Measurements from ENCODE around the gene PLOD1.

DNA sequence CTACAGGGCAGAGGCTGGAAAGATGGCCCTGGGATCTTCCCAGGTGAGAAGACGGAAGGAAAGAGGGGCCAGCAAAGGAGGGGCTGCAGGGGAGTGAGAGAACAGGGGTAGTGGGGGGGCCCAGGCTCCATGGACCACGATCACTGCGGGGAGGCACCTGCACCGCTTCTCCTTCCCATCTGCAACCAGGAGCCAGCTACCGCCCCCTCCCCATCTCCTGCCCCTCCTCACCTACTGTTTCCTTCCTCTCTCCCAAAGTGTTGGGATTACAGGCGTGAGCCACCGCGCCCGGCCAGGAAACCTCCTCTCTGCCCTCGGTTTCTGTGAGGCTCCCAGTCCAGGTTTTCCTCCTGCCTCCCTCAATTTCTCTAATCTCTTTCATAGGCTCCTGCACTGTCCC is 27.6 kb upstream of the PLOD1 start:
- TF ChIP-seq EP300 (IDR thresholded peaks at IDR 0.05; ENCODE audit: low read depth) = no peak
- TF ChIP-seq, protein P1, sequence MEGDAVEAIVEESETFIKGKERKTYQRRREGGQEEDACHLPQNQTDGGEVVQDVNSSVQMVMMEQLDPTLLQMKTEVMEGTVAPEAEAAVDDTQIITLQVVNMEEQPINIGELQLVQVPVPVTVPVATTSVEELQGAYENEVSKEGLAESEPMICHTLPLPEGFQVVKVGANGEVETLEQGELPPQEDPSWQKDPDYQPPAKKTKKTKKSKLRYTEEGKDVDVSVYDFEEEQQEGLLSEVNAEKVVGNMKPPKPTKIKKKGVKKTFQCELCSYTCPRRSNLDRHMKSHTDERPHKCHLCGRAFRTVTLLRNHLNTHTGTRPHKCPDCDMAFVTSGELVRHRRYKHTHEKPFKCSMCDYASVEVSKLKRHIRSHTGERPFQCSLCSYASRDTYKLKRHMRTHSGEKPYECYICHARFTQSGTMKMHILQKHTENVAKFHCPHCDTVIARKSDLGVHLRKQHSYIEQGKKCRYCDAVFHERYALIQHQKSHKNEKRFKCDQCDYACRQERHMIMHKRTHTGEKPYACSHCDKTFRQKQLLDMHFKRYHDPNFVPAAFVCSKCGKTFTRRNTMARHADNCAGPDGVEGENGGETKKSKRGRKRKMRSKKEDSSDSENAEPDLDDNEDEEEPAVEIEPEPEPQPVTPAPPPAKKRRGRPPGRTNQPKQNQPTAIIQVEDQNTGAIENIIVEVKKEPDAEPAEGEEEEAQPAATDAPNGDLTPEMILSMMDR (IDR thresholded peaks at IDR 0.05) = no peak
- TF ChIP-seq POLR2A (IDR thresholded peaks at IDR 0.05) = no peak
- TF ChIP-seq POLR2AphosphoS5 (IDR thresholded peaks at IDR 0.05) = no peak

Measured in transverse colon (tissue), 4 donors.